Cardiac fibroblast (primary cell): ENCODE measurements around the gene ID2.

Experiments
- DNase-seq, 2 donors: peaks; one replicate each; pipeline versions ENCODE4 v3.0.0 to v3.0.0-alpha.2; 2010; ENCODE audit warnings: low read depth in 2 of 2
- H3K4me3 ChIP-seq, 2 donors: replicated peaks in 1 of 2; 1 replicate in 1 of 2; 2 replicates in 1 of 2; pipeline ENCODE4 v1.5.1; 2011; ENCODE audit warnings: low read depth in 2 of 2, low read length in 2 of 2, mild to moderate bottlenecking in 2 of 2, moderate library complexity in 1 of 2
- CTCF ChIP-seq: IDR thresholded peaks from one replicate; pipeline ENCODE4 v1.5.1; 2011; ENCODE audit warnings: low read depth, mild to moderate bottlenecking, low read length, inconsistent platforms

Gene ID2

DNA sequence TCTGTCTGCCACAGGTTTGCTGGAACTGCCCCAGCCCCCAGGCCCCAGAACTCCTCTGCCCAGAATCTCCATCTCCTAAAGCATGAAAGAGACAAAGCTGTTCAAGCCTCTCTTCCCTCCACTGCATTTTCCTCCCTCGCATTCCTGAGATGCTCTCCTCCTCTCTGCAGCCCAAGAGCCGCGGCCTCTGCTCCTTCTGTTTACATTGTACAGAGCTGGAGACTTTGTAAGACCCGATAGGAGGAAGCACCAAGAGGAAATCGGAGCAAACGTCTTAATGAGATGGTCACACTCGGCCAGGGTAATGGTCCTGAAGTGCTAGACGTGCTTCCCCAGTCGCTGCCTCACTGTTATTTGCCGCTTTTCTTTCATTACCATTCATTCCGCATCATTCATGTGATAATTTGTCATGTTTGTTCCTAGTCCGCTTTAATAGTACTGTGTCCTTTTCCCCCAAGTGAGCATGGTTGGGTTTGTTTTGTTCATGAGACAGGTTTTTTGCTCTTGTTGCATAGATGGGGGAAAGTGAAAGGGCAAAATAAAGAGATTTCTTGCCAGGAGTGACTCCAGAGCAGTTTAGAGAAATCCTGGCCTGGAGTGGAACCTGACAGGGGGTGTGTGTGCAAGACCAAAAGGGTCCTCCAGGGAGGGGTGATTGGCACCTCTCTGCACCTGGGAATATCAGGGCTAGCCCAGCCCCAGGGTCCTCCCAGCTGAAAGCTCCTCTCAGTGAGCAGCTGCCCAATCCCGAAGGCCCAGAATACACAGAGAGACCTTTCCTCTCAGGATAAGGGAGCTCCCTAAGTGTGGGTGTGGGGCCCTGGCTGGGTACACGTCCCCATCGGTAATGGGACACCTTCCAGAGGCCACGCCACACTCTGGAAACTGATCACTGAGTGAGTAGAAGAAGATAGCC is 44.9 kb upstream of the ID2 start:
- no peak for TF ChIP-seq CTCF
- no peak overlapping the region for H3K4me3 ChIP-seq
- DNase-seq: peak; percentile 16 to 73

DNA sequence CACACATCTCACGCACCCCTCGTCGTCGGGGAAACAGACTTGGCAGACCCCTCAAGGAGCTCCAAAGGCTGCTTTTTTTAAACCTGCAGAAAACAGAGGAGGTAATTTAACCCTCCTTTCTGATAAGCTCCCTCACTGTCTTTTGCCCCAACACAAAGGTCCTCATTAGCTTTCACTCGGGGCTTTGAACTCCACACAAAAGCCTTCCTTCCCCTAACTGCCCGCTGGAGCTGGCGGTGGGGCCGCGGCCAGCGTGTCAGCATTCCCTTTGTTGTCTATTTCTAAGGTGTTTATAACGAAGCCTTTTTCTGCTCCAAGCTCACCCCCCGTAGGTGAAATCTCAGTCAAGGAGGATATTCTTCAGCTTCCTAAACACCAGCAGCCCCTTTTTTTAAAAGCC is 43.5 kb upstream of the ID2 start:
- no peak for TF ChIP-seq CTCF
- no peak overlapping the region for H3K4me3 ChIP-seq
- no peak for DNase-seq

GRCh38 chr2:8639122-8639635 is 42.7 kb upstream of the ID2 start:
- TF ChIP-seq CTCF: no peak
- no peak for DNase-seq

DNA sequence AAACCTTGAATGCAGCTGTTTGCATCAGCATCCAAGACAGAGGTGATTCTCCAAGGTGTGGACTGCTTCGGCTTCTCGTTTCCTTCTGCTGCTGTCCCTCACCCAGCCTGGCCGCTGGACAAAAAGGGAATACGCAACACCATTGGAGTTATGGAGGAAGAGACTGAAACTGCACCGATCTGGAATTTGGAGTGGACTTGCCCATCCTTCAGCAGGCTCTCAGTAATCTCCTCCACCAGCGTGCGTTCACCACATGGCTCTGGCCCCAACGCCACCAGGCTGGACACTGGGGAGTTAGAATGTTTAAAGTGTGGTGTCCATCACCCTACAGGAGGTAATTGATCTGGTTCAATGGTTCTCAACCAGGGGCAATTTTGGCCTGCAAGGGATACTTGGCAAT is 41.4 kb upstream of the ID2 start:
- H3K4me3 ChIP-seq: no peak overlapping the region
- no peak for TF ChIP-seq CTCF
- DNase-seq: no peak

More at GRCh38 chr2:8639122-8639635, 42.7 kb upstream of the ID2 start:
- H3K4me3 ChIP-seq: no peak overlapping the region

GRCh38 chr2:8641301-8641965 is 40.4 kb upstream of the ID2 start:
- H3K4me3 ChIP-seq: no peak overlapping the region
- TF ChIP-seq CTCF: no peak
- no peak for DNase-seq

DNA sequence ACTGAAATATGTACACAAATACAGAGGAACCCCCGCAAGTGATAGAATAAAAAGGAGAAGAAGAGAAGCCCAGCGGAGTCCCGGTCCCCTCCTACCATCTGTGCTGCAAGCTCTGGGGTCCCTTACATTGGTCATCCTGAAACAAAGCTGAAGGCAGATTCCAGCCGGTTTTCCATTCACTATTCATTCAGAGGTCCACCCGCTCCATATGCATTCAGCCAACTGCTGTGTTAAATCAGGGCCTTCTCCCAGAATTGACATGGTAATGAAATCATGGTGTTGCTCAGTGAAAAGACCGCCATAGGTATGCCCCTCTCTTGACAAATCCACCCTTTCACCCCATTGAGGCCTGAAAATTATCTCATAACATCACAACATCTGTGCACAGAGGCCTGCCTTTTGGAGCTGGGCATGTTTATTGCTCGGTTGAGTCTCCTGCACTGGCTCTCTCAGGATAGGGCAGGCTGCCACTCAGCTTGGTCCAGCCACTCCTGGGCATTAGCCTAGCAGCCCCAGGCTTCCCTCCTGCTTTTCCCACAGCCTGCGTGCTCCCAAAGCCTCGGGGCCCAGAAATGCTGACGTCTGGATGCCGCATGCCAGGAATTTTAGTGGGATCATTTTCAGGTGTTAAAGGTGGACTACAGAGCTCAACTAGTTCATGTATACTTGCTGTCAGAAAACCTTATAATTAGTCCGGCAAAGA is 39.3 kb upstream of the ID2 start:
- no peak overlapping the region for H3K4me3 ChIP-seq
- no peak for TF ChIP-seq CTCF
- no peak for DNase-seq
